MCF 10A (cell line): ENCODE measurements around the gene ADGRF1. TPM values are rescaled to one million over a fixed set of nuclear protein-coding genes. Genes with fewer than 3 reads are reported as not detected.

Experiments
- BruUV-seq: library from RNA; stranded (reverse); fragments of 400-500 nt; replicated peaks from 2 replicates; lab custom pipeline; 2021; lab: Mats Ljungman, UMichigan
- CTCF ChIA-PET: fragments of 300-600 bp; sonication (Branson Sonifier 250); formaldehyde crosslinking; extraction: SDS; loops from one replicate; lab custom pipeline; 2021; ENCODE audit warnings: antibody characterized with exemption, inconsistent platforms; lab: Yijun Ruan, JAX
- POLR2A ChIA-PET: fragments of 300-600, 350-650 bp; sonication (Branson Sonifier 250); formaldehyde crosslinking; extraction: SDS; loops from one replicate; lab custom pipeline; 2020; ENCODE audit warnings: antibody characterized with exemption, inconsistent platforms; lab: Yijun Ruan, JAX
- DNase-seq: peaks from one replicate; pipeline ENCODE4 v3.0.0-alpha.2; 2018; ENCODE audit not compliant: unreplicated experiment
- H3K27ac Mint-ChIP-seq: one replicate; pipeline ENCODE4 v1.8.0; 2022; ENCODE audit warnings: mild to moderate bottlenecking, low read depth, mixed read lengths; ENCODE audit not compliant: unreplicated experiment
- H3K27me3 Mint-ChIP-seq: one replicate; pipeline ENCODE4 v1.8.0; 2022; ENCODE audit warnings: mixed read lengths; ENCODE audit not compliant: insufficient read depth, unreplicated experiment
- H3K36me3 Mint-ChIP-seq: one replicate; pipeline ENCODE4 v1.8.0; 2022; ENCODE audit warnings: mild to moderate bottlenecking, moderate library complexity, mixed read lengths; ENCODE audit not compliant: insufficient read depth, unreplicated experiment
- H3K4me1 Mint-ChIP-seq: one replicate; pipeline ENCODE4 v1.8.0; 2022; ENCODE audit warnings: mixed read lengths; ENCODE audit not compliant: insufficient read depth, unreplicated experiment
- H3K4me3 Mint-ChIP-seq: one replicate; pipeline ENCODE4 v1.8.0; 2022; ENCODE audit warnings: mild to moderate bottlenecking, moderate library complexity, mixed read lengths; ENCODE audit not compliant: unreplicated experiment
- H3K9me3 Mint-ChIP-seq: one replicate; pipeline ENCODE4 v1.8.0; 2022; ENCODE audit warnings: mixed read lengths; ENCODE audit not compliant: unreplicated experiment
- intact Hi-C: fragments of 100-400 bp; cut with micrococcal nuclease; formaldehyde crosslinking; loops from 2 replicates; pipeline ENCODE4 v1.14.1; 2022
- total RNA-seq: library from RNA; stranded (reverse); gene quantifications from 2 replicates; pipeline ENCODE4 v1.2.3, GENCODE V29; 2022
- TF ChIP-seq, protein P1 (sequence below): fragments of 200-600 bp; IDR thresholded peaks from one replicate; pipeline ENCODE4 v1.8.0; 2022; ENCODE audit warnings: antibody characterized with exemption, mild to moderate bottlenecking; ENCODE audit not compliant: unreplicated experiment

ADGRF1 gene
- total RNA-seq, 1 experiment from 2014 or later: 3.5 TPM

DNA sequence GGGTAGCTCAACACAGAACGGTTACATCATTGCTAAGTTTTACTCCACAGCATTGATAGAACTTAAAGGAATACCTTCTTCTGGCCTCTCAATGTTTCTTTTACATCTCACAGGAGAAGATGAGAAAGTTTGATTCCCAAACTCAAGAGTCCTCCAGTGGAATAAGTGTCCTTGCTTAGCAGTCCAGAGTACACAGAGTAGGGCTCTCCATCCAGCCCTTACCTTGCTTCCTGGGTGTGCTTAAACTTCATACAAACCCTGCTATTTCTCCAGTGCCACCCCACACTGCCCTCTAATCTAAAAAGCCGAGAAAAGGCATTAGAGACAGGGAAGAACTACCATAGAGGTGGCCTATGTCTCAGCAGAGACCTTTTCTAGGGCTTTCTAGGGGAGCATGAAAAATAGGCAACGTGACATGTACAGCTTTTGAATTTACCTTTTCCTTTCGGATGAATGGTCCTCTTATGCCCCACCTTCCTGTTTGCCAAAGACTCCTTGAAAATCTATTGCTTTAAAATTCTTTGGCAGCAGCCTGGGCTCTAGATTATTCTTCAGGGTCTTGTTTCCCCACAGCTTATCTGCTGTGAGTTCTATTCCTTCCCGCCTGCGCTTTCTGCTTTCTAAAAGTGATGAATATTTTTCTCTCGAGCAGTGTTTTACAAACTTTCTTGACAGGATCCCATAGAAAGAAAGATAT lies 12.1 kb downstream of the ADGRF1 start:
- Mint-ChIP-seq H3K27me3 (no peaks in the 10 kb centered on the region), H3K4me1 (peaks cover 18% of the 10 kb centered on the region), H3K4me3 (no peak overlapping the region), H3K27ac (no peak overlapping the region), H3K36me3 (no peaks in the 10 kb centered on the region), H3K9me3 (no peaks in the 10 kb centered on the region)
- TF ChIP-seq, protein P1, sequence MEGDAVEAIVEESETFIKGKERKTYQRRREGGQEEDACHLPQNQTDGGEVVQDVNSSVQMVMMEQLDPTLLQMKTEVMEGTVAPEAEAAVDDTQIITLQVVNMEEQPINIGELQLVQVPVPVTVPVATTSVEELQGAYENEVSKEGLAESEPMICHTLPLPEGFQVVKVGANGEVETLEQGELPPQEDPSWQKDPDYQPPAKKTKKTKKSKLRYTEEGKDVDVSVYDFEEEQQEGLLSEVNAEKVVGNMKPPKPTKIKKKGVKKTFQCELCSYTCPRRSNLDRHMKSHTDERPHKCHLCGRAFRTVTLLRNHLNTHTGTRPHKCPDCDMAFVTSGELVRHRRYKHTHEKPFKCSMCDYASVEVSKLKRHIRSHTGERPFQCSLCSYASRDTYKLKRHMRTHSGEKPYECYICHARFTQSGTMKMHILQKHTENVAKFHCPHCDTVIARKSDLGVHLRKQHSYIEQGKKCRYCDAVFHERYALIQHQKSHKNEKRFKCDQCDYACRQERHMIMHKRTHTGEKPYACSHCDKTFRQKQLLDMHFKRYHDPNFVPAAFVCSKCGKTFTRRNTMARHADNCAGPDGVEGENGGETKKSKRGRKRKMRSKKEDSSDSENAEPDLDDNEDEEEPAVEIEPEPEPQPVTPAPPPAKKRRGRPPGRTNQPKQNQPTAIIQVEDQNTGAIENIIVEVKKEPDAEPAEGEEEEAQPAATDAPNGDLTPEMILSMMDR: no peak
- ChIA-PET POLR2A (interaction anchor here (0.6 to 1.0 kb wide), 2 partner anchors 14 to 139 kb away, joined by 3 read pairs; no protein-coding TSS in a partner anchor), CTCF (no interaction called here)
- BruUV-seq: no TSS peak
- no peak for DNase-seq
- intact Hi-C loops: no loop called here

DNA sequence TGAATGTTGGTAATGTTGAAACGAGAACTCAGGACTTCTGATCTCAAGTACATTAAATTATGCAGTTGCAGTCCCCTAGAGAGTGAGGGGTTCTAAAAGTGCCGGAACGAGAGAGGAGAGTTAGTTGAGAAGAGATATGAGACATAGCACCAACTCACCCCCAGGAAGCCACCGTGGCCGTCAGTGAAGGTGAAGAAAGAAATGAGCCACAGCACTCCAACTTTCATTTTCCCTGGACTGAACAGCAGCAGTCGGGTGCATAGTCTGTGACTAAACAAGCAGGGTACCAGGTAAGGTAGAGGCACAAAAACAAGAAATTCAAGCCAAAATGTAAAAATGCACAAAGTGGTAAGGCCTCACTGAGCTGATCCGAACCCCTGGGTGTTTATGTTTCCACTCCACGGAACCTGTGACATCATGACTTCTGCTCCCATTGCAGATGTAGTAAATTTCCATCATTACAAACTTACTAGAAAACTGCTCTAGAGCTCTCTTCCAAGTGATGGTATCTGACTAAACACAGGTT lies 13.2 kb downstream of the ADGRF1 start:
- POLR2A ChIA-PET: interaction anchor here (1.6 to 2.4 kb wide), 2 partner anchors 12 to 28 kb away, joined by 3 to 10 read pairs; no protein-coding TSS in a partner anchor
- H3K9me3 Mint-ChIP-seq: no peaks in the 10 kb centered on the region

DNA sequence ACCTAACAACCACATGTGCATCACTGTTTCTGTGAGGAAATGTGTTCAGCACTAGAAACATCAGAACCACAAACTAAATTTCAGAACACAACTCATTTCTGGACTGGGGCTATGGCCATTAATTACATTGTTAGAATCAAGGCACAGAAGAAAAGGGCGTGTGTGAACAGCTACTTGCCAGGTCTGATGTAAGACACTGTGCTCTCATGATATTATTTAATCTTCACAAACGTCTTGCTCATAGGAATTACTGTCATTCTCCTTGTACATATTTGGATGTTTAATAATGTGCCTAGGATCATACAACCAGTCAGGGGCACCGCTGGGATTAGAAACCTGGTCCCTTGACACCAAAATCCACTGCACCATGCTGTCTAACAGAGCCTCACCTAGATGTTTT lies 14.8 kb downstream of the ADGRF1 start:
- no peak overlapping the region for H3K4me3 Mint-ChIP-seq
- TF ChIP-seq, protein P1: no peak
- H3K27ac Mint-ChIP-seq: no peak overlapping the region
- POLR2A ChIA-PET: interaction anchor here (0.5 to 2.4 kb wide), 4 partner anchors 9 to 20 kb away, joined by 3 to 11 read pairs (median 6); partner anchors contain the start of gene ADGRF1
- DNase-seq: no peak
- BruUV-seq: no TSS peak
- CTCF ChIA-PET: interaction anchor here (1.1 kb wide), 1 partner anchor 36 kb away, joined by 3 read pairs; no protein-coding TSS in a partner anchor
- H3K27me3 Mint-ChIP-seq: no peaks in the 10 kb centered on the region
- H3K4me1 Mint-ChIP-seq: no peaks in the 10 kb centered on the region
- no peaks in the 10 kb centered on the region for H3K9me3 Mint-ChIP-seq
- intact Hi-C loops: no loop called here
- peaks cover 5% of the 10 kb centered on the region for H3K36me3 Mint-ChIP-seq

More for the DNA sequence above, 13.2 kb downstream of the ADGRF1 start:
- intact Hi-C loops: no loop called here
- no TSS peak for BruUV-seq
- Mint-ChIP-seq H3K27me3 (no peaks in the 10 kb centered on the region), H3K36me3 (no peaks in the 10 kb centered on the region), H3K4me1 (peaks cover 8% of the 10 kb centered on the region), H3K27ac (no peak overlapping the region), H3K4me3 (no peak overlapping the region)
- CTCF ChIA-PET: interaction anchor here (0.5 to 0.7 kb wide), 2 partner anchors 121 to 761 kb away, joined by 3 to 8 read pairs; no protein-coding TSS in a partner anchor
- TF ChIP-seq, protein P1: no peak
- DNase-seq: no peak

DNA sequence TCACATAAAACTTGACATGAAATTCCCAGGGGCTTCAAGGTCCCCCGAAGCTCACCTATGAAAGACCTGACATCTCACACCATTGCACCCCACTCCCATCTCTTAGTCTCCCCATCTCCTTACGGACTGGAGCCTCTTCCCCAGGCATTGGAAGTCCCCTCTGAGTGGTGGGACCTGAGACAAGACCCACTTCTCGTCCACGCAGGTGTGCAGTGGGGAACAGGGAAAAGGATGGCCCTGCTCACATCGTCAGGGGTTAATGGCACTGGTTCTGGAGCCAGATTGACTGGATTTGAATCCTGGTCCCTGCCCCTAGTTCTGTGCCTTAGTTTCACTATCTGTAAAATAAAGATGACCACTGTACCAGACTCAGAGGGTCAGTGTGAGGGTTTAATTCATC lies 15.5 kb downstream of the ADGRF1 start:
- POLR2A ChIA-PET: interaction anchor here (0.5 to 2.4 kb wide), 7 partner anchors 8 to 434 kb away, joined by 3 to 11 read pairs (median 3); partner anchors contain the start of gene ADGRF1
- TF ChIP-seq, protein P1: no peak
- no peak overlapping the region for H3K4me3 Mint-ChIP-seq
- no peak for DNase-seq
- H3K9me3 Mint-ChIP-seq: no peaks in the 10 kb centered on the region
- H3K4me1 Mint-ChIP-seq: no peaks in the 10 kb centered on the region
- CTCF ChIA-PET: interaction anchor here (0.6 to 1.1 kb wide), 2 partner anchors 35 to 49 kb away, joined by 3 read pairs; no protein-coding TSS in a partner anchor
- no peaks in the 10 kb centered on the region for H3K27me3 Mint-ChIP-seq
- H3K36me3 Mint-ChIP-seq: peaks cover 5% of the 10 kb centered on the region
- intact Hi-C loops: no loop called here
- no peak overlapping the region for H3K27ac Mint-ChIP-seq
- no TSS peak for BruUV-seq
